GM12872 (cell line): Measurements from ENCODE around the gene FBXL20.

Experiments used
- TF ChIP-seq, protein P1 (sequence below): IDR thresholded peaks from 3 replicates; pipeline ENCODE4 v1.5.1; 2011; ENCODE audit warnings: low read depth, mild to moderate bottlenecking, low read length, moderate library complexity; ENCODE audit not compliant: insufficient read depth

Gene FBXL20

DNA sequence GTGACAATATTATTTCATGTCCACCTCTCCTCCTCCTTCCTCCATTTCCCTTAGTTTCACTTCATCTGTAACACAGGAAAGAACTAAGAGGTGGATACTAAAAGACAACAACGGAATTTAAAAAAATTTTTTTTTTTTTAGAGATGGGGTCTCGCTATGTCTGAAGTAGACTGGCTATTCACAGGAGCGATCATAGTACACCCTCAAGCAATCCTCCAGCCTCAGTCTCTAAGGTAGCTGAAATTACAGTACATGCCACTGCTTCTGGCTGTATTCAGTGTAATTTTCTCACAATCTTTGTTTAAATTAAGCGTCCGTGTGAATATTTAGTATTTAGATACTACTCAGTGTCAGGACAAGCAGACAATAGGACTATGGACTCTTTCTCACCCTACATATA is 35.6 kb downstream of the FBXL20 start:
- TF ChIP-seq, protein P1, sequence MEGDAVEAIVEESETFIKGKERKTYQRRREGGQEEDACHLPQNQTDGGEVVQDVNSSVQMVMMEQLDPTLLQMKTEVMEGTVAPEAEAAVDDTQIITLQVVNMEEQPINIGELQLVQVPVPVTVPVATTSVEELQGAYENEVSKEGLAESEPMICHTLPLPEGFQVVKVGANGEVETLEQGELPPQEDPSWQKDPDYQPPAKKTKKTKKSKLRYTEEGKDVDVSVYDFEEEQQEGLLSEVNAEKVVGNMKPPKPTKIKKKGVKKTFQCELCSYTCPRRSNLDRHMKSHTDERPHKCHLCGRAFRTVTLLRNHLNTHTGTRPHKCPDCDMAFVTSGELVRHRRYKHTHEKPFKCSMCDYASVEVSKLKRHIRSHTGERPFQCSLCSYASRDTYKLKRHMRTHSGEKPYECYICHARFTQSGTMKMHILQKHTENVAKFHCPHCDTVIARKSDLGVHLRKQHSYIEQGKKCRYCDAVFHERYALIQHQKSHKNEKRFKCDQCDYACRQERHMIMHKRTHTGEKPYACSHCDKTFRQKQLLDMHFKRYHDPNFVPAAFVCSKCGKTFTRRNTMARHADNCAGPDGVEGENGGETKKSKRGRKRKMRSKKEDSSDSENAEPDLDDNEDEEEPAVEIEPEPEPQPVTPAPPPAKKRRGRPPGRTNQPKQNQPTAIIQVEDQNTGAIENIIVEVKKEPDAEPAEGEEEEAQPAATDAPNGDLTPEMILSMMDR: no peak

DNA sequence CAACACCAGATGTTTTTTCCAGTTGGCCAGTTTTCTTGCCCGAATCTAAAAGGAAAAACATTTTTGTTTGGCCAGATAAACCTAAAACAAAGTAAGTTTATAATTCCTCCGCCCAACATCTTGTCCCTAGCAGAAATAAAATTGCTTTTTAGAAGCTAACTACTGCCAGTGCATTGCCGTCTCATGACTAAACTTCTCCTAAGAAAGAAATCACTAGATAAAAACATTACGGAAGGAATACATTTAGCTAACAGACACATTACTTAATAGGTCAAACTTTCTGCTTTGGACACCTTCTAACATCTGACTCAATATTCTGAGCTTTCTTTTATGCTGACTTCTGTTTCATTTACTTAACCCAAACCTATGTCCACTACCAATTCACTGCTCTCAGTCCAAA is 36.2 kb downstream of the FBXL20 start:
- TF ChIP-seq, protein P1: no peak

DNA sequence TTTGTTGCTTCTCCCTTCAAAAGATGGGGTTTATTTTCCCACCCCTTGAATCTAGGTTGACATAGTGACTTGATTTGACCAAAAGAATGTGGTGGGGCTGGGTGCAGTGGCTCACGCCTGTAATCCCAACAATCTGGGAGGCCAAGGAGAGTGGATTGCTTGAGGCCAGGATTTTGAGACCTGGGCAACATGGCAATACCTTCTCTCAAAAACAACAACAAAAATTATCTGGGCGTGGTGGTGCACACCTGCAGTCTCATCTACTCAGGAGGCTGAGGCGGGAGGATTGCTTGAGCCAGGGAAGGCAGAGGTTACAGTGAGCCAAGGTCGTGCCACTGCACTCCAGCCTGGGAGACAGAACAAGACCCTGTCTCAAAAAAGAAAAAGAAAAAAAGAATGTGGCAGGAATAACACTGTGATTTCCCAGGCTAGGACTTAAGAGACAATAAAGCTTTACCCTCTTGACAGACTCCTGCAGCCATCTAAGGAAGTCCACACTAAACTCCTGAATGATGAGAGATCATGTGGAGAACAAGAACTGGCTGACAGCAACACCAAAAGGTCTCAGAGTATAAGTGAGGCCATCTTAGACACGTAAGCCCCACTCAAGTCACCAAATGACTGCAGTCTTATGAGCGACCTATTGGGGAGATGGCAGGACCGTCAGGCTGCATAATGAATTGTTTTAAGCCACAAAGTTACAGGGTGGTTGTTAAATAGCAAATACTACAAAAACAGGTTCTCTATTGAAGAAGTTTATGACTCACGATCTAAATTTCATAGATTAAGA is 37.0 kb downstream of the FBXL20 start:
- TF ChIP-seq, protein P1: no peak

DNA sequence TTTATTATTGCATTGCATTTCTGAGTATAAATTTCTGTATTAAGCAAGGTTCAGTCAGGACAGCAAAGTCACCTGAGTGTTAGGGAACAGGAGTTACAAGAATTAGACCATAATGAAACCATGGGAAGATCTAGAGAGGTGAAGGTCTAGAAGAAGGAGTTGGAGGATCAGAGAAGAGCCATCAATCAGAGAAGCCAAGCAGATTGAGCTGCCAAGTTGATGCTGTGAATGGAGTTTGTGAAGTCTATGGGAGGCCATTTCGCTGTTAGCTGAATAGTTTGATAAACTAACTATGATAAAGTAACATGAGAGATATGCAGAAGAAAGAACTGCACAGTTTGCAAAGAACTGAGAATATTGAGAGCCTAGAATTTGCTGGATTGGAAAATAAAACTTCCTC is 40.4 kb downstream of the FBXL20 start:
- TF ChIP-seq, protein P1: no peak

DNA sequence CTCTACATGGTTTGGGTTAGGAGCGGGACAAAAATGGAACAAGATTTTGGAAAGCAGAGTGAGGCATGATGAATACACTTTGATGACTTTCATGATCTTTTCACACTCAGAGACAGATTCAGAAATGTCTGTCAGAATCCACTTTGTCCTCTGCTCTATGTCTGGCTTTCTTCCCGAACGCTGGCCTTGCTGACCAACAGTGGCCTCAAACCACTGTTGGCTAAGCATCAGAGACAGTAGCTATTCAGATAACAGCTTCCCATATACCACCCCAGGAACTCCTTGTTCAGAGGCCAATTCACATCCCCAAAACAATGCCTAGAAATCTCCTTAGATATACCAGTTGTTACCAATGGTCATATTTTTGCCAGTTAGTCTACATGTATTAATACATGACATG is 40.9 kb downstream of the FBXL20 start:
- TF ChIP-seq, protein P1: no peak

DNA sequence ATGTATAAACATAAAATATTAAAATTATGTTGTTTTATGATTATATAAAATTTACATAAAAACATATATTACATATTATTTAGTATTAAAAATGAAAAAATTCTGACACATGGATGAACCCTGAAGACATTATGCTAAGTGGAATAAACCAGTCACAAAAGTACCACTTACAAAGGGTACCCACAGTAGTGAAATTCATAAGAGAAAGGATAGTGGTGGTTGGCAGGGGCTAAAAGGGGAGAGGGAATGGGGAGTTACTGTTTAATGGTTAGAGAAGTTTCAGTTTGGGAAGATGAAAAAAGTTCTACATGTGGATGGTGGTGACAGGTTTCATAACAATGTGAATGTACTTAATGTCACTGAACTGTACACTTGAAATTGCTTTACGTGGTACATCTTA is 41.4 kb downstream of the FBXL20 start:
- TF ChIP-seq, protein P1: no peak

DNA sequence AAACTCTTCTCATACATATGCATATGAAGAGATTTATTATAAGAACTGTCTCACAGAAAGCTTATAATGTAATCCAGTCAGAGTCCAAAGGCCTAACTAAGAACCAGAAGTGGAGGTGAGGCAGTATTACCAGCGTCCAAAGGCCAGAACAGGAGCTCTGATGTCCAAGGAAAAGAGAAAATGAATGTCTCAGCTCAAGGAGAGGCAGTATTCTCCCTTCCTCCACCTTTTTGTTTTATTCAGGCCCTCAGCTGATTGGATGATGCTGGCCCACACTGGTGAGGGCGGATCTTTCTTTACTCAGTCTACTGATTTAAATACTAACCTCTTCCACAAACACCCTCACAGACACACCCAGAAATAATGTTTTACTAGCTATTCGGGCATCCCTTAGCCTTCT is 43.4 kb downstream of the FBXL20 start:
- TF ChIP-seq, protein P1: no peak
